Osteoblast (primary cell): ENCODE data around the gene SEMA6B. TPM values are rescaled to one million over a fixed set of nuclear protein-coding genes. Genes with fewer than 3 reads are reported as not detected.

Source experiments
- DNase-seq: peaks from one replicate; pipeline ENCODE4 v3.0.0; 2011; ENCODE audit warnings: low spot score, mixed read lengths; ENCODE audit not compliant: insufficient read length; ENCODE audit errors: missing footprints
- H2AFZ ChIP-seq: 2 replicates; pipeline ENCODE4 v1.6.0; 2011; ENCODE audit warnings: mild to moderate bottlenecking, low read length
- H3K27ac ChIP-seq: 2 replicates; pipeline ENCODE4 v1.5.1; 2011; ENCODE audit warnings: mild to moderate bottlenecking, low read depth, low read length, moderate library complexity
- H3K27me3 ChIP-seq: 2 replicates; pipeline ENCODE4 v1.6.0; 2012; ENCODE audit warnings: mild to moderate bottlenecking, control low read depth, inconsistent platforms, low read length, moderate library complexity; ENCODE audit not compliant: insufficient read depth
- H3K36me3 ChIP-seq: 2 replicates; pipeline ENCODE4 v1.5.1; 2011; ENCODE audit warnings: mild to moderate bottlenecking, low read length, control low read depth, moderate library complexity; ENCODE audit not compliant: insufficient read depth
- H3K4me1 ChIP-seq: 2 replicates; pipeline ENCODE4 v1.5.1; 2011; ENCODE audit warnings: mild to moderate bottlenecking, low read length, control low read depth, moderate library complexity; ENCODE audit not compliant: insufficient read depth
- H3K4me2 ChIP-seq: 2 replicates; pipeline ENCODE4 v1.6.0; 2011; ENCODE audit warnings: mild to moderate bottlenecking, low read length; ENCODE audit not compliant: insufficient read depth
- H3K4me3 ChIP-seq: fragments of 200-600 bp; sonication (generic); 3 replicates; pipeline ENCODE4 v1.5.1; 2012; ENCODE audit warnings: mild to moderate bottlenecking, low read length, inconsistent platforms; ENCODE audit not compliant: insufficient read depth
- H3K79me2 ChIP-seq: 2 replicates; pipeline ENCODE4 v1.6.0; 2012; ENCODE audit warnings: mild to moderate bottlenecking, low read length, control low read depth, inconsistent platforms; ENCODE audit not compliant: insufficient read depth
- H3K9me3 ChIP-seq: 2 replicates; pipeline ENCODE4 v1.5.1; 2011; ENCODE audit warnings: low read depth, low read length, control low read depth
- H4K20me1 ChIP-seq: 2 replicates; pipeline ENCODE4 v1.6.0; 2012; ENCODE audit warnings: mild to moderate bottlenecking, low read length, control low read depth; ENCODE audit not compliant: insufficient read depth
- CTCF ChIP-seq: IDR thresholded peaks from 2 replicates; pipeline ENCODE4 v1.5.1; 2011; ENCODE audit warnings: mild to moderate bottlenecking, low read depth, low read length, moderate library complexity; ENCODE audit errors: extremely low read depth
- total RNA-seq: library from RNA; depleted of rRNA; stranded (reverse); fragments of >200 nt; gene quantifications from 2 replicates; pipeline ENCODE4 v1.2.3, GENCODE V29; 2012

The SEMA6B gene
- total RNA-seq, 1 donor, result 0.36 TPM

DNA sequence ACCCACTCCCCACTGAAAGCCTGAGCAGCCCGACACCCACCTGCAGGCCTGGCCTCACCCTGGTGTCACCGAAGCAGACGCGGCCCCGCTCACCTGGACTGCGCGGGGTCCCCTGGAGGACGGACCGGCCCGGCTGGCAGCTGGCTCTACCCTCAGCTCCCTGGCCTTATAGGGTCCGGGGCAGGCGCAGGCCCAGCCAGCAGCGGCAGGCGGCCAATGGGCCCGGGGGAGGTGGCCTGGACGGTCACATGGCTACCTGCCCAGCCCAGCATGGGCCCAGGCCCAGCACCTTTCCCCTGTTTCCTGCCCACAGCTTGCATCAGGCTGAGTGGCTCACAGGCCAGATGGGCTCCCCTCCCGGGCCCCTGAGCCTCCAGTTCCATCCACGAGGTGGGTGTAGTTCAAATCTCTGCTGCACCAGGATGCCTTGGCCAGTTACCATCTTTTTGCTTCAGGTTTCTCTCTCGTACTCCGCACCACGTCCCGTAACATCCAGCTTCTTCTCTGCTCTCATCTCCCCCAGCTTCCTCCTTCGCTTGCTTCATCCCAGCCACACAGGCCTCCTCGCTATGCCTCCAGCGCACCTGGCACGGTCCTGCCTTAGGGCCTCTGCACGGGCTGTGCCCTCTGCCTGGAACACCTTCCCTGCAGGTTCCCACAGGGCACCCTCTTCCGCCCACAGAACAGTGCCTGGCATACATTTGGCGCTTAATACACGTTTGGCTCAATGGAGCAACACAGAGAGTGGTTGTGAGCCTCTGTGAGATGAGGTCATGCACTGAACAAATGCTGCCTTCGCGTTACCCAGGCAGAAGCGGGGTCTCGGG is 40.9 kb downstream of the SEMA6B start, which contains the start of gene PLIN4:
TSS of gene PLIN4 (minus strand) at position 142 of the 827 bp plus-strand sequence. CDS start 214 bp downstream, outside the sequence.
- Histone ChIP-seq H3K4me1 (peaks cover 7% of the 10 kb centered on the region), H3K27ac (no peak within 1 kb of the TSS), H3K36me3 (no peaks in the 10 kb centered on the region), H3K4me3 (no peak within 1 kb of the TSS), H3K4me2 (peak within 1 kb of the TSS; percentile 2), H4K20me1 (no peaks in the 10 kb centered on the region), H2AFZ (peak within 1 kb of the TSS; percentile 15), H3K79me2 (no peaks in the 10 kb centered on the region), H3K27me3 (peaks cover 20% of the 10 kb centered on the region), H3K9me3 (no peaks in the 10 kb centered on the region)
- no peak for TF ChIP-seq CTCF
- DNase-seq, result peak; percentile 95

DNA sequence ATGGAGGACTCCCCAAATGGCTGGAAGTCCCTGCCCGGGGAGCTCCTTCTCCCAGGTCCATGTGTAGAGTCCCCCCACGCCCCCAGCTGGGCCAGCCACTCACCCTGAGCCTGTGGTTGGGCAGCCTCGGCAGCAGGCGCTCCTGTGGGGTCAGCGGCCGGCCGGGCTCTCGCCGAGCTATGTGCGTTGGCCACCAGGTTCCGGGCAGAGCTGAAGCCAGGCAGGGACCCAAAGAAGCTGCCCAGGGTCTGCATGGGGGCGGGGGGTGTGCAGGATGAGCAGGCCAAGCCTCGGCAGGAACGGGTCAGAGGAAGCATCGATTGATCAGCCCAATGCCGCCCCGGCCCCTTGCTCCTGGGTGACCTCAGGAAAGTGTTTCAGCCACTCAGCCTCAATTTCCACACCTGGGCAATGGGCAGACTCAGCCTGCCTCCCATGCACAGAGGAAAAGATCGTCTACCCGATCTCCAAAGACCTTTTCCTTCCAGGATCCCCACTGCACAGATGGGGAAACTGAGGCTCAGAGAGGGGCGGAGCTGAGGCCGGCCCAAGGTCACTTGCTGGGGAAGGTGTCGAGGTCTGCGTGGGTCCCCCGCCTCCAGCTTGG is 41.9 kb downstream of the SEMA6B start:
- Histone ChIP-seq H3K27ac (no peak overlapping the region), H3K36me3 (no peaks in the 10 kb centered on the region), H2AFZ (no peak overlapping the region), H3K4me1 (peaks cover 7% of the 10 kb centered on the region), H3K4me2 (no peak overlapping the region), H3K27me3 (peaks cover 20% of the 10 kb centered on the region), H4K20me1 (no peaks in the 10 kb centered on the region), H3K79me2 (no peaks in the 10 kb centered on the region), H3K4me3 (no peak overlapping the region), H3K9me3 (no peaks in the 10 kb centered on the region)
- no peak for DNase-seq
- no peak for TF ChIP-seq CTCF

GRCh38 chr19:4516939-4517300 is 42.6 kb downstream of the SEMA6B start:
- Histone ChIP-seq H3K4me2 (no peak overlapping the region), H3K79me2 (no peaks in the 10 kb centered on the region), H2AFZ (no peak overlapping the region), H3K36me3 (no peaks in the 10 kb centered on the region), H4K20me1 (no peaks in the 10 kb centered on the region), H3K9me3 (no peaks in the 10 kb centered on the region), H3K4me1 (peaks cover 7% of the 10 kb centered on the region), H3K27ac (no peak overlapping the region), H3K27me3 (peaks cover 20% of the 10 kb centered on the region), H3K4me3 (no peak overlapping the region)
- no peak for TF ChIP-seq CTCF
- DNase-seq, result no peak

- no peak for TF ChIP-seq CTCF
- Histone ChIP-seq H3K4me1 (peaks cover 6% of the 10 kb centered on the region), H3K79me2 (no peaks in the 10 kb centered on the region), H2AFZ (no peak overlapping the region), H3K4me3 (no peak overlapping the region), H3K4me2 (no peak overlapping the region), H3K36me3 (no peaks in the 10 kb centered on the region), H4K20me1 (no peaks in the 10 kb centered on the region), H3K27me3 (peaks cover 20% of the 10 kb centered on the region), H3K9me3 (no peaks in the 10 kb centered on the region), H3K27ac (no peak overlapping the region)
- no peak for DNase-seq
These were observed 43.1 kb downstream of the SEMA6B start for GRCh38 chr19:4516199-4516938.
